ENCODE data around the gene TMC8. TPM values are rescaled to one million over a fixed set of nuclear protein-coding genes. Genes with fewer than 3 reads are reported as not detected.

TMC8 gene
- polyA plus RNA-seq, 1 donor from 2014 or later: 0.41 TPM

DNA sequence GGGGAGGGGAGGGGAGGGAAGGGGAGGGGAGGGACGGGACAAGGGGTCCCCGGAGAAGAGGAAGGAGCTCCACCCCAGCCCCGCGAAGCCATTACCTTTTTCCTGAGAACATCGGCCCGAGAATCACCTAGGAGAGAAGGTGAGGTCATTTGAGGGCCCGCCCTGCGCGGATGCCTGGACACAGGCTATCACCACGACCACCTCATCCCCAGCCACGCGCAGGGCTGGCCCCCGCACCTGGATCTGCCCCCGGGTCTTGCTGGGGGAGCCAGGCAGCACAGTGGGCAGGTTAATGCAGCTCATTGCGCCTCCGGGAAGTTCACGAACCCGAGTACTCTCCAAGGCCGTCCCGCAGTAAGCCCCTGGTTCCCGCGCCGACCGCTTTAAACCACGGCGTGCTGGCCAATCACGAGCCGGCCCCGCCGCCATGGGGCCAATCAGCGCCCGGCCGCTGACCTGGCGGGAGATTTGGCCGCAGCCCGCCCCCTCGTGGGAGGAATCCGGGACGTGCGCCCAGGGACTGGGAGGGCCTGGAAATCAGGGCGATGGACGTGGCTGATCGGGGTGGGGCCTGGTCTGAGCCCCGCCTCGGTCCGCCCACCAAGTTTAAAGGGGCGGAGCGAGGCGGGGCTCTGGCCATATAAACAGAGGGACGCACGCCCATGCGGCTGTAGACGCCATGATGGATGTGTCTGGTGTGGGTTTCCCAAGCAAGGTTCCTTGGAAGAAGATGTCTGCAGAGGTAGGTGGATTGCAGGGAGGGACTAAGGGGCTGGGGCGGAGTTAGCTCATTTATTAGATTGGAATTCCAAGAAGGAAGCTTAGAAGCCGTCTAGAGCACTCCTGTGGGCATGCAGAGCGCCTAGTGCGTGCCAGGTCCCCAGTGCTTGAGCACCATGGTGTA is 56.4 kb downstream of the TMC8 start, which contains the start of the genes AFMID and TK1:
Gene AFMID (plus strand): TSS at position 671 of the 904 bp plus-strand sequence. CDS start 9 bp downstream, at position 680.
Gene TK1 (minus strand): TSS at position 361 of the 904 bp plus-strand sequence. CDS start 58 bp downstream, at position 303.
- Histone ChIP-seq H3K9ac (ENCODE audit: low read length) (no peak within 1 kb of the TSS), H3K9me3 (ENCODE audit: low read length) (no peaks in the 10 kb centered on the region), H3K27ac (ENCODE audit: low read length) (no peak within 1 kb of the TSS), H3K9me2 (ENCODE audit: insufficient read depth, low read length) (no peaks in the 10 kb centered on the region), H3K27me3 (ENCODE audit: insufficient read depth, low read depth, low read length) (no peaks in the 10 kb centered on the region), H2AFZ (ENCODE audit: low read depth, low read length) (peak within 1 kb of the TSS; percentile 21), H3K4me3 (ENCODE audit: low read length) (peak within 1 kb of the TSS; percentile 69), H3K4me2 (ENCODE audit: low read length) (peak within 1 kb of the TSS; percentile 63), H3K79me2 (replicated peaks; ENCODE audit: insufficient read depth, low read length) (peaks cover 4% of the 10 kb centered on the region), H3K36me3 (ENCODE audit: insufficient read depth, low read length) (no peaks in the 10 kb centered on the region), H4K20me1 (ENCODE audit: insufficient read depth) (no peaks in the 10 kb centered on the region), H3F3A (ENCODE audit: insufficient read depth, low read length, poor library complexity, severe bottlenecking) (no peaks in the 10 kb centered on the region)
- TF ChIP-seq SMC3 (conservative IDR thresholded peaks at IDR 0.05; ENCODE audit: poor library complexity): peak; percentile 53
- peak; percentile 99 for TF ChIP-seq MXI1 (conservative IDR thresholded peaks at IDR 0.05; ENCODE audit: poor library complexity, severe bottlenecking)
- TF ChIP-seq, protein P1, sequence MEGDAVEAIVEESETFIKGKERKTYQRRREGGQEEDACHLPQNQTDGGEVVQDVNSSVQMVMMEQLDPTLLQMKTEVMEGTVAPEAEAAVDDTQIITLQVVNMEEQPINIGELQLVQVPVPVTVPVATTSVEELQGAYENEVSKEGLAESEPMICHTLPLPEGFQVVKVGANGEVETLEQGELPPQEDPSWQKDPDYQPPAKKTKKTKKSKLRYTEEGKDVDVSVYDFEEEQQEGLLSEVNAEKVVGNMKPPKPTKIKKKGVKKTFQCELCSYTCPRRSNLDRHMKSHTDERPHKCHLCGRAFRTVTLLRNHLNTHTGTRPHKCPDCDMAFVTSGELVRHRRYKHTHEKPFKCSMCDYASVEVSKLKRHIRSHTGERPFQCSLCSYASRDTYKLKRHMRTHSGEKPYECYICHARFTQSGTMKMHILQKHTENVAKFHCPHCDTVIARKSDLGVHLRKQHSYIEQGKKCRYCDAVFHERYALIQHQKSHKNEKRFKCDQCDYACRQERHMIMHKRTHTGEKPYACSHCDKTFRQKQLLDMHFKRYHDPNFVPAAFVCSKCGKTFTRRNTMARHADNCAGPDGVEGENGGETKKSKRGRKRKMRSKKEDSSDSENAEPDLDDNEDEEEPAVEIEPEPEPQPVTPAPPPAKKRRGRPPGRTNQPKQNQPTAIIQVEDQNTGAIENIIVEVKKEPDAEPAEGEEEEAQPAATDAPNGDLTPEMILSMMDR (IDR thresholded peaks at IDR 0.05; ENCODE audit: poor library complexity, severe bottlenecking): peak; percentile 69
- peak; percentile 35 for TF ChIP-seq RAD21 (conservative IDR thresholded peaks at IDR 0.05)
- TF ChIP-seq EZH2 (IDR thresholded peaks at IDR 0.05; ENCODE audit: borderline replicate concordance, insufficient read depth, low read length, poor library complexity, severe bottlenecking): no peak
- TF ChIP-seq POLR2AphosphoS5 (IDR thresholded peaks at IDR 0.05): peak; percentile 29
- TF ChIP-seq, protein P2, sequence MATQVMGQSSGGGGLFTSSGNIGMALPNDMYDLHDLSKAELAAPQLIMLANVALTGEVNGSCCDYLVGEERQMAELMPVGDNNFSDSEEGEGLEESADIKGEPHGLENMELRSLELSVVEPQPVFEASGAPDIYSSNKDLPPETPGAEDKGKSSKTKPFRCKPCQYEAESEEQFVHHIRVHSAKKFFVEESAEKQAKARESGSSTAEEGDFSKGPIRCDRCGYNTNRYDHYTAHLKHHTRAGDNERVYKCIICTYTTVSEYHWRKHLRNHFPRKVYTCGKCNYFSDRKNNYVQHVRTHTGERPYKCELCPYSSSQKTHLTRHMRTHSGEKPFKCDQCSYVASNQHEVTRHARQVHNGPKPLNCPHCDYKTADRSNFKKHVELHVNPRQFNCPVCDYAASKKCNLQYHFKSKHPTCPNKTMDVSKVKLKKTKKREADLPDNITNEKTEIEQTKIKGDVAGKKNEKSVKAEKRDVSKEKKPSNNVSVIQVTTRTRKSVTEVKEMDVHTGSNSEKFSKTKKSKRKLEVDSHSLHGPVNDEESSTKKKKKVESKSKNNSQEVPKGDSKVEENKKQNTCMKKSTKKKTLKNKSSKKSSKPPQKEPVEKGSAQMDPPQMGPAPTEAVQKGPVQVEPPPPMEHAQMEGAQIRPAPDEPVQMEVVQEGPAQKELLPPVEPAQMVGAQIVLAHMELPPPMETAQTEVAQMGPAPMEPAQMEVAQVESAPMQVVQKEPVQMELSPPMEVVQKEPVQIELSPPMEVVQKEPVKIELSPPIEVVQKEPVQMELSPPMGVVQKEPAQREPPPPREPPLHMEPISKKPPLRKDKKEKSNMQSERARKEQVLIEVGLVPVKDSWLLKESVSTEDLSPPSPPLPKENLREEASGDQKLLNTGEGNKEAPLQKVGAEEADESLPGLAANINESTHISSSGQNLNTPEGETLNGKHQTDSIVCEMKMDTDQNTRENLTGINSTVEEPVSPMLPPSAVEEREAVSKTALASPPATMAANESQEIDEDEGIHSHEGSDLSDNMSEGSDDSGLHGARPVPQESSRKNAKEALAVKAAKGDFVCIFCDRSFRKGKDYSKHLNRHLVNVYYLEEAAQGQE (IDR thresholded peaks at IDR 0.05; ENCODE audit: borderline replicate concordance): no peak

Other genes starting within 250 kb of the TMC8 start
- gene TNRC6C, start 172.1 kb upstream of the TMC8 start, polyA plus RNA-seq: 15.4 and 17.2 TPM in 2 replicates
- 0.16 TPM in 1 of 2 replicates, not detected in the other for gene TMC6, start 2.0 kb upstream of the TMC8 start, polyA plus RNA-seq
- not detected in 2 replicates for gene C17orf99, start 15.6 kb downstream of the TMC8 start, polyA plus RNA-seq
- 2.7 and 3.9 TPM in 2 replicates for gene SYNGR2, start 37.8 kb downstream of the TMC8 start, polyA plus RNA-seq
- 1.1 TPM in 1 of 2 replicates, not detected in the other for gene TK1, start 56.3 kb downstream of the TMC8 start, polyA plus RNA-seq
- gene AFMID, start 56.6 kb downstream of the TMC8 start, polyA plus RNA-seq: 15.8 and 27.1 TPM in 2 replicates
- gene BIRC5, start 83.5 kb downstream of the TMC8 start, polyA plus RNA-seq: 1.4 and 2.3 TPM in 2 replicates
- not detected in 2 replicates for gene TMEM235, start 100.9 kb downstream of the TMC8 start, polyA plus RNA-seq
- 5.4 and 7.1 TPM in 2 replicates for gene SOCS3, start 229.3 kb downstream of the TMC8 start, polyA plus RNA-seq
- 65.7 and 81.8 TPM in 2 replicates for gene PGS1, start 247.9 kb downstream of the TMC8 start, polyA plus RNA-seq

Data from neural cell (in vitro differentiated cells).